IMR-90 (cell line): ENCODE measurements around the gene NPNT. TPM values are rescaled to one million over a fixed set of nuclear protein-coding genes. Genes with fewer than 3 reads are reported as not detected.

ENCODE experiments used
- ATAC-seq: fragments of 200-7000 bp; cut with Tn5 transposase; 2 replicates; pipeline ENCODE4 v1.9.1; 2020; ENCODE audit warnings: low read depth, mild to moderate bottlenecking, moderate library complexity
- BruUV-seq: library from RNA; stranded (reverse); fragments of 400-500 nt; replicated peaks from 2 replicates; lab custom pipeline; 2021; lab: Mats Ljungman, UMichigan
- CTCF ChIA-PET: fragments of 300-600 bp; formaldehyde crosslinking; extraction: SDS; loops from one replicate; lab custom pipeline; 2021; ENCODE audit warnings: antibody characterized with exemption; lab: Yijun Ruan, JAX
- POLR2A ChIA-PET: fragments of 300-600 bp; sonication (Branson Sonifier 250); formaldehyde crosslinking; loops from one replicate; lab custom pipeline; 2022; ENCODE audit warnings: antibody characterized with exemption; ENCODE audit not compliant: unreplicated experiment; lab: Charles Lee
- DNase-seq: peaks from one replicate; pipeline ENCODE4 v3.0.0; 2013
- H2AFZ ChIP-seq: replicated peaks from 2 replicates; pipeline ENCODE3; 2013; ENCODE audit warnings: low read length, mild to moderate bottlenecking; ENCODE audit not compliant: poor library complexity
- H2AK5ac ChIP-seq: 2 replicates; pipeline ENCODE4 v1.6.1; 2013; ENCODE audit warnings: low read depth, low read length, inconsistent platforms
- H2AK9ac ChIP-seq: replicated peaks from 2 replicates; pipeline ENCODE3; 2013; ENCODE audit warnings: mild to moderate bottlenecking, low read depth, low read length, moderate library complexity; ENCODE audit not compliant: poor library complexity
- H2BK120ac ChIP-seq: 2 replicates; pipeline ENCODE4 v1.6.1; 2013; ENCODE audit warnings: low read depth, low read length, inconsistent platforms
- H2BK15ac ChIP-seq: 3 replicates; pipeline ENCODE4 v1.6.1; 2013; ENCODE audit warnings: low read depth, low read length, inconsistent platforms
- H2BK20ac ChIP-seq: 2 replicates; pipeline ENCODE4 v1.6.1; 2013; ENCODE audit warnings: low read depth, mild to moderate bottlenecking, inconsistent platforms, low read length, moderate library complexity
- H2BK5ac ChIP-seq: 2 replicates; pipeline ENCODE4 v1.6.1; 2013; ENCODE audit warnings: mild to moderate bottlenecking, low read depth, low read length, inconsistent platforms; ENCODE audit not compliant: poor library complexity, severe bottlenecking
- H3K14ac ChIP-seq: replicated peaks from 2 replicates; pipeline ENCODE4 v1.6.1; 2013; ENCODE audit warnings: low read depth, low read length, inconsistent platforms
- H3K18ac ChIP-seq: 2 replicates; pipeline ENCODE4 v1.6.1; 2013; ENCODE audit warnings: low read depth, low read length, control low read depth
- H3K23ac ChIP-seq: 2 replicates; pipeline ENCODE4 v1.6.1; 2013; ENCODE audit warnings: low read depth, low read length, inconsistent platforms
- H3K27ac ChIP-seq: 2 replicates; pipeline ENCODE4 v1.5.1; 2013; ENCODE audit warnings: mild to moderate bottlenecking, control low read depth, low read length; ENCODE audit not compliant: insufficient read depth
- H3K27me3 ChIP-seq: 2 replicates; pipeline ENCODE4 v1.6.1; 2013; ENCODE audit warnings: low read length; ENCODE audit not compliant: control insufficient read depth, insufficient read depth
- H3K36me3 ChIP-seq: 2 replicates; pipeline ENCODE4 v1.6.1; 2013; ENCODE audit warnings: low read length, mixed read lengths; ENCODE audit not compliant: control insufficient read depth, insufficient read depth
- H3K4ac ChIP-seq: 2 replicates; pipeline ENCODE4 v1.6.1; 2013; ENCODE audit warnings: low read depth, low read length, inconsistent platforms
- H3K4me1 ChIP-seq: 2 replicates; pipeline ENCODE4 v1.6.1; 2013; ENCODE audit warnings: low read length, mixed read lengths; ENCODE audit not compliant: control insufficient read depth, insufficient read depth
- H3K4me2 ChIP-seq: 2 replicates; pipeline ENCODE4 v1.6.1; 2013; ENCODE audit warnings: low read depth, mild to moderate bottlenecking, control low read depth, low read length, moderate library complexity
- H3K4me3 ChIP-seq: 2 replicates; pipeline ENCODE4 v1.5.1; 2013; ENCODE audit warnings: low read depth, mild to moderate bottlenecking, control low read depth, low read length, moderate library complexity; ENCODE audit not compliant: insufficient read depth
- H3K56ac ChIP-seq: 2 replicates; pipeline ENCODE4 v1.6.1; 2013; ENCODE audit warnings: low read length, inconsistent platforms; ENCODE audit not compliant: insufficient read depth; ENCODE audit errors: extremely low read depth
- H3K79me1 ChIP-seq, 2 experiments: 2 replicates each; pipeline ENCODE4 v1.6.1; 2013; ENCODE audit warnings: low read length in 2 of 2, inconsistent platforms in 1 of 2, low read depth in 1 of 2
- H3K9ac ChIP-seq: 2 replicates; pipeline ENCODE4 v1.6.1; 2013; ENCODE audit warnings: low read depth, low read length, control low read depth
- H3K9me1 ChIP-seq: 2 replicates; pipeline ENCODE4 v1.6.1; 2013; ENCODE audit warnings: low read length, inconsistent platforms; ENCODE audit not compliant: insufficient read depth
- H3K9me3 ChIP-seq: 2 replicates; pipeline ENCODE4 v1.6.1; 2013; ENCODE audit warnings: low read length; ENCODE audit not compliant: control insufficient read depth, insufficient read depth
- H4K20me1 ChIP-seq: 2 replicates; pipeline ENCODE4 v1.6.1; 2013; ENCODE audit warnings: low read length, inconsistent platforms; ENCODE audit not compliant: insufficient read depth
- H4K5ac ChIP-seq: 2 replicates; pipeline ENCODE4 v1.6.1; 2013; ENCODE audit warnings: mild to moderate bottlenecking, low read depth, low read length, control low read depth
- H4K8ac ChIP-seq, 2 experiments: 2 replicates each; pipeline ENCODE4 v1.6.1; 2013; ENCODE audit warnings: low read depth in 2 of 2, low read length in 2 of 2, control low read depth in 1 of 2, inconsistent platforms in 1 of 2
- H4K91ac ChIP-seq: 2 replicates; pipeline ENCODE4 v1.6.1; 2013; ENCODE audit warnings: low read depth, low read length, inconsistent platforms; ENCODE audit not compliant: insufficient read depth
- BHLHE40 ChIP-seq: fragments of 150-350 bp; IDR thresholded peaks from 2 replicates; pipeline ENCODE4 v1.6.1; 2016; ENCODE audit warnings: mild to moderate bottlenecking, low read depth, low read length
- CEBPB ChIP-seq: IDR thresholded peaks from 2 replicates; pipeline ENCODE4 v1.6.1; 2012; ENCODE audit warnings: low read depth, low read length, improper control_type of control experiment
- CHD1 ChIP-seq: IDR thresholded peaks from 2 replicates; pipeline ENCODE4 v1.6.1; 2012; ENCODE audit warnings: low read depth, low read length, improper control_type of control experiment
- FOS ChIP-seq: fragments of 150-350 bp; IDR thresholded peaks from 2 replicates; pipeline ENCODE4 v1.6.1; 2016; ENCODE audit warnings: low read depth, low read length
- MAFK ChIP-seq: IDR thresholded peaks from 2 replicates; pipeline ENCODE4 v1.6.1; 2012; ENCODE audit warnings: low read depth, low read length, improper control_type of control experiment
- MAZ ChIP-seq: IDR thresholded peaks from 2 replicates; pipeline ENCODE4 v1.6.1; 2012; ENCODE audit warnings: low read depth, mild to moderate bottlenecking, low read length, improper control_type of control experiment, moderate library complexity, borderline replicate concordance
- MXI1 ChIP-seq: IDR thresholded peaks from 2 replicates; pipeline ENCODE4 v1.6.1; 2012; ENCODE audit warnings: low read depth, mild to moderate bottlenecking, low read length, moderate library complexity, borderline replicate concordance
- NFE2L2 ChIP-seq: fragments of 150-350 bp; IDR thresholded peaks from 2 replicates; pipeline ENCODE4 v1.6.1; 2016; ENCODE audit warnings: low read depth, mild to moderate bottlenecking, low read length
- POLR2A ChIP-seq: IDR thresholded peaks from 2 replicates; pipeline ENCODE4 v1.6.1; 2012; ENCODE audit warnings: mild to moderate bottlenecking, low read depth, low read length
- RAD21 ChIP-seq: IDR thresholded peaks from 2 replicates; pipeline ENCODE4 v1.6.1; 2012; ENCODE audit warnings: low read length, improper control_type of control experiment
- RCOR1 ChIP-seq: IDR thresholded peaks from 2 replicates; pipeline ENCODE4 v1.6.1; 2012; ENCODE audit warnings: mild to moderate bottlenecking, low read length, improper control_type of control experiment; ENCODE audit not compliant: insufficient replicate concordance
- RFX5 ChIP-seq: IDR thresholded peaks from 2 replicates; pipeline ENCODE4 v1.8.0; 2012; ENCODE audit warnings: low read depth, mild to moderate bottlenecking, low read length, moderate library complexity
- SMC3 ChIP-seq: fragments of 150-350 bp; IDR thresholded peaks from 2 replicates; pipeline ENCODE4 v1.6.1; 2016; ENCODE audit warnings: low read depth, mild to moderate bottlenecking, antibody characterized with exemption, low read length, moderate library complexity
- WGBS, 2 experiments: methylation state at CpG; one replicate each; pipeline versions ENCODE4 v1.1.5 to v1.1.7; 2013; ENCODE audit warnings: missing lambda C conversion rate in 2 of 2; ENCODE audit not compliant: insufficient read length in 1 of 2; ENCODE audit errors: extremely low coverage in 2 of 2; 5-methylcytosine and 5-hydroxymethylcytosine counted together
- dilution Hi-C: fragments of 300-500 bp; cut with HindIII; formaldehyde crosslinking; loops from one replicate; pipeline ENCODE4 v1.14.3; 2018; ENCODE audit warnings: low sequenced_read_pairs; ENCODE audit not compliant: unreplicated experiment
- in situ Hi-C: fragments of 300-500 bp; cut with MboI; formaldehyde crosslinking; loops from 3 replicates; pipeline ENCODE4 v1.14.3; 2019; ENCODE audit warnings: low sequenced_read_pairs, inconsistent platforms, mixed read lengths
- intact Hi-C: fragments of 100-400 bp; cut with micrococcal nuclease; formaldehyde crosslinking; loops from 2 replicates; pipeline ENCODE4 v1.10.0; 2022
- polyA plus RNA-seq, 3 experiments: library from polyadenylated mRNA; depleted of rRNA; stranded (reverse); fragments of >200 nt; gene quantifications; 2 replicates each; pipeline ENCODE4 v1.2.3, GENCODE V29; 2012; ENCODE audit warnings: low replicate concordance in 1 of 3
- total RNA-seq: library from RNA; depleted of rRNA; stranded (reverse); fragments of >200 nt; gene quantifications from 2 replicates; pipeline ENCODE4 v1.2.3, GENCODE V29; 2012
- TF ChIP-seq, protein P1 (sequence below): conservative IDR thresholded peaks from 2 replicates; pipeline ENCODE4 v1.5.1; 2012; ENCODE audit warnings: mild to moderate bottlenecking, low read depth, low read length, improper control_type of control experiment
- TF ChIP-seq, protein P2 (sequence below): fragments of 150-350 bp; IDR thresholded peaks from 2 replicates; pipeline ENCODE4 v1.6.1; 2016; ENCODE audit warnings: low read depth, mild to moderate bottlenecking, low read length, moderate library complexity, borderline replicate concordance
- TF ChIP-seq, protein P3 (sequence below): fragments of 150-350 bp; IDR thresholded peaks from 2 replicates; pipeline ENCODE4 v1.6.1; 2017; ENCODE audit warnings: mild to moderate bottlenecking, antibody characterized with exemption, low read length, low read depth

Gene NPNT
- total and polyA plus RNA-seq, 2 of the 4 experiments (the other 2 are of a cell fraction) = not detected

DNA sequence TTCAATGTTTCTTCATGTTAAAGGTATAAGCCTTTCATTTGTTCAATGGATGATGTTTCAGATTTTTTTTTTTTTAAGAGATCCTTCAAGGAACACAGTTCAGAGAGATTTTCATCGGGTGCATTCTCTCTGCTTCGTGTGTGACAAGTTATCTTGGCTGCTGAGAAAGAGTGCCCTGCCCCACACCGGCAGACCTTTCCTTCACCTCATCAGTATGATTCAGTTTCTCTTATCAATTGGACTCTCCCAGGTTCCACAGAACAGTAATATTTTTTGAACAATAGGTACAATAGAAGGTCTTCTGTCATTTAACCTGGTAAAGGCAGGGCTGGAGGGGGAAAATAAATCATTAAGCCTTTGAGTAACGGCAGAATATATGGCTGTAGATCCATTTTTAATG is 75.8 kb downstream of the NPNT start:
- POLR2A ChIA-PET = no interaction called here
- H4K8ac ChIP-seq = no peak overlapping the region
- ATAC-seq (no peak), DNase-seq (no peak)
- no peaks in the 10 kb centered on the region for H3K79me1 ChIP-seq
- H4K91ac ChIP-seq = no peak overlapping the region
- no peak overlapping the region for H3K14ac ChIP-seq
- dilution Hi-C loops (no loop called here), intact Hi-C loops (no loop called here), in situ Hi-C loops (no loop called here)
- peaks cover 10% of the 10 kb centered on the region for H3K27me3 ChIP-seq
- H3K23ac ChIP-seq = no peak overlapping the region
- BruUV-seq = no TSS peak
- no peak overlapping the region for H2AK5ac ChIP-seq
- no peaks in the 10 kb centered on the region for H4K20me1 ChIP-seq
- no peak overlapping the region for H2AFZ ChIP-seq
- WGBS, 2 experiments = no CpG with 5 or more reads among the region's 4 CpGs
- CTCF ChIA-PET = no interaction called here
- no peaks in the 10 kb centered on the region for H3K9me3 ChIP-seq
- no peak overlapping the region for H3K9ac ChIP-seq
- no peak overlapping the region for H3K18ac ChIP-seq
- H2AK9ac ChIP-seq = no peak overlapping the region
- no peaks in the 10 kb centered on the region for H3K9me1 ChIP-seq
- no peaks in the 10 kb centered on the region for H3K36me3 ChIP-seq
- H3K4me1 ChIP-seq = no peaks in the 10 kb centered on the region
- no peak overlapping the region for H2BK20ac ChIP-seq
- H2BK120ac ChIP-seq = no peak overlapping the region
- H3K27ac ChIP-seq = no peak overlapping the region
- H3K56ac ChIP-seq = no peak overlapping the region
- TF ChIP-seq BHLHE40 (no peak), RAD21 (no peak), CHD1 (no peak), SMC3 (no peak), FOS (no peak), MAZ (no peak), MAFK (no peak), RCOR1 (no peak), MXI1 (no peak), RFX5 (no peak), POLR2A (no peak), NFE2L2 (no peak), CEBPB (no peak)
- TF ChIP-seq, protein P1, sequence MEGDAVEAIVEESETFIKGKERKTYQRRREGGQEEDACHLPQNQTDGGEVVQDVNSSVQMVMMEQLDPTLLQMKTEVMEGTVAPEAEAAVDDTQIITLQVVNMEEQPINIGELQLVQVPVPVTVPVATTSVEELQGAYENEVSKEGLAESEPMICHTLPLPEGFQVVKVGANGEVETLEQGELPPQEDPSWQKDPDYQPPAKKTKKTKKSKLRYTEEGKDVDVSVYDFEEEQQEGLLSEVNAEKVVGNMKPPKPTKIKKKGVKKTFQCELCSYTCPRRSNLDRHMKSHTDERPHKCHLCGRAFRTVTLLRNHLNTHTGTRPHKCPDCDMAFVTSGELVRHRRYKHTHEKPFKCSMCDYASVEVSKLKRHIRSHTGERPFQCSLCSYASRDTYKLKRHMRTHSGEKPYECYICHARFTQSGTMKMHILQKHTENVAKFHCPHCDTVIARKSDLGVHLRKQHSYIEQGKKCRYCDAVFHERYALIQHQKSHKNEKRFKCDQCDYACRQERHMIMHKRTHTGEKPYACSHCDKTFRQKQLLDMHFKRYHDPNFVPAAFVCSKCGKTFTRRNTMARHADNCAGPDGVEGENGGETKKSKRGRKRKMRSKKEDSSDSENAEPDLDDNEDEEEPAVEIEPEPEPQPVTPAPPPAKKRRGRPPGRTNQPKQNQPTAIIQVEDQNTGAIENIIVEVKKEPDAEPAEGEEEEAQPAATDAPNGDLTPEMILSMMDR = no peak
- TF ChIP-seq, protein P2, sequence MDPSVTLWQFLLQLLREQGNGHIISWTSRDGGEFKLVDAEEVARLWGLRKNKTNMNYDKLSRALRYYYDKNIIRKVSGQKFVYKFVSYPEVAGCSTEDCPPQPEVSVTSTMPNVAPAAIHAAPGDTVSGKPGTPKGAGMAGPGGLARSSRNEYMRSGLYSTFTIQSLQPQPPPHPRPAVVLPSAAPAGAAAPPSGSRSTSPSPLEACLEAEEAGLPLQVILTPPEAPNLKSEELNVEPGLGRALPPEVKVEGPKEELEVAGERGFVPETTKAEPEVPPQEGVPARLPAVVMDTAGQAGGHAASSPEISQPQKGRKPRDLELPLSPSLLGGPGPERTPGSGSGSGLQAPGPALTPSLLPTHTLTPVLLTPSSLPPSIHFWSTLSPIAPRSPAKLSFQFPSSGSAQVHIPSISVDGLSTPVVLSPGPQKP = no peak
- TF ChIP-seq, protein P3, sequence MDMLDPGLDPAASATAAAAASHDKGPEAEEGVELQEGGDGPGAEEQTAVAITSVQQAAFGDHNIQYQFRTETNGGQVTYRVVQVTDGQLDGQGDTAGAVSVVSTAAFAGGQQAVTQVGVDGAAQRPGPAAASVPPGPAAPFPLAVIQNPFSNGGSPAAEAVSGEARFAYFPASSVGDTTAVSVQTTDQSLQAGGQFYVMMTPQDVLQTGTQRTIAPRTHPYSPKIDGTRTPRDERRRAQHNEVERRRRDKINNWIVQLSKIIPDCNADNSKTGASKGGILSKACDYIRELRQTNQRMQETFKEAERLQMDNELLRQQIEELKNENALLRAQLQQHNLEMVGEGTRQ = no peak
- no peak overlapping the region for H3K4me3 ChIP-seq
- no peak overlapping the region for H4K5ac ChIP-seq
- no peak overlapping the region for H2BK15ac ChIP-seq
- no peak overlapping the region for H2BK5ac ChIP-seq
- H3K4ac ChIP-seq = no peak overlapping the region
- no peak overlapping the region for H3K4me2 ChIP-seq
